ENCODE measurements around the gene MUSTN1.

Gene MUSTN1

GRCh38 chr3:52834871-52835501 lies at the start of gene MUSTN1:
MUSTN1 (minus strand) TSS chr3:52835019; CDS start chr3:52834948, 71 bp downstream.
- H3K4me3 ChIP-seq (ENCODE audit: low read depth, low read length), result no peak within 1 kb of the TSS
- TF ChIP-seq CTCF (IDR thresholded peaks at IDR 0.05; ENCODE audit: borderline replicate concordance, insufficient read depth, low read depth, low read length), result no peak

GRCh38 chr3:52882377-52882776 lies 47.6 kb upstream of the MUSTN1 start:
- no peak for TF ChIP-seq CTCF (IDR thresholded peaks at IDR 0.05; ENCODE audit: borderline replicate concordance, insufficient read depth, low read depth, low read length)
- no peak overlapping the region for H3K4me3 ChIP-seq (ENCODE audit: low read depth, low read length)

GRCh38 chr3:52881871-52882270 lies 47.1 kb upstream of the MUSTN1 start:
- no peak for TF ChIP-seq CTCF (IDR thresholded peaks at IDR 0.05; ENCODE audit: borderline replicate concordance, insufficient read depth, low read depth, low read length)

GRCh38 chr3:52880474-52880873 lies 45.7 kb upstream of the MUSTN1 start:
- no peak for TF ChIP-seq CTCF (IDR thresholded peaks at IDR 0.05; ENCODE audit: borderline replicate concordance, insufficient read depth, low read depth, low read length)
- H3K4me3 ChIP-seq (ENCODE audit: low read depth, low read length), result no peak overlapping the region

More at GRCh38 chr3:52881871-52882270, 47.1 kb upstream of the MUSTN1 start:
- H3K4me3 ChIP-seq (ENCODE audit: low read depth, low read length), result no peak overlapping the region

- no peak overlapping the region for H3K4me3 ChIP-seq (ENCODE audit: low read depth, low read length)
- TF ChIP-seq CTCF (IDR thresholded peaks at IDR 0.05; ENCODE audit: borderline replicate concordance, insufficient read depth, low read depth, low read length), result 0 out of 2 replicates have a peak, but pooled peaks have one; percentile 2
These were observed 45.2 kb upstream of the MUSTN1 start for GRCh38 chr3:52880047-52880446.

- H3K4me3 ChIP-seq (ENCODE audit: low read depth, low read length), result no peak overlapping the region
- TF ChIP-seq CTCF (IDR thresholded peaks at IDR 0.05; ENCODE audit: borderline replicate concordance, insufficient read depth, low read depth, low read length), result no peak
These were observed 44.8 kb upstream of the MUSTN1 start for GRCh38 chr3:52879581-52879980.

GRCh38 chr3:52879090-52879489 lies 44.3 kb upstream of the MUSTN1 start:
- no peak overlapping the region for H3K4me3 ChIP-seq (ENCODE audit: low read depth, low read length)
- TF ChIP-seq CTCF (IDR thresholded peaks at IDR 0.05; ENCODE audit: borderline replicate concordance, insufficient read depth, low read depth, low read length), result no peak
